ENCODE measurements around the gene HOXB7.

- no peak for TF ChIP-seq CTCF (IDR thresholded peaks at IDR 0.05)
- no peak for TF ChIP-seq ZNF423 (CRISPR knock-in tag; IDR thresholded peaks at IDR 0.05)
- no peak for TF ChIP-seq NR3C1 (CRISPR knock-in tag; conservative IDR thresholded peaks at IDR 0.05; ENCODE audit: low read depth)
- TF ChIP-seq USF2 (CRISPR knock-in tag; IDR thresholded peaks at IDR 0.05), result no peak
- TF ChIP-seq NFATC4 (CRISPR knock-in tag; IDR thresholded peaks at IDR 0.05), result no peak
- no peak for TF ChIP-seq ETV6 (CRISPR knock-in tag; IDR thresholded peaks at IDR 0.05)
- no peak for TF ChIP-seq JUN (CRISPR knock-in tag; IDR thresholded peaks at IDR 0.05)
- TF ChIP-seq, protein P1, sequence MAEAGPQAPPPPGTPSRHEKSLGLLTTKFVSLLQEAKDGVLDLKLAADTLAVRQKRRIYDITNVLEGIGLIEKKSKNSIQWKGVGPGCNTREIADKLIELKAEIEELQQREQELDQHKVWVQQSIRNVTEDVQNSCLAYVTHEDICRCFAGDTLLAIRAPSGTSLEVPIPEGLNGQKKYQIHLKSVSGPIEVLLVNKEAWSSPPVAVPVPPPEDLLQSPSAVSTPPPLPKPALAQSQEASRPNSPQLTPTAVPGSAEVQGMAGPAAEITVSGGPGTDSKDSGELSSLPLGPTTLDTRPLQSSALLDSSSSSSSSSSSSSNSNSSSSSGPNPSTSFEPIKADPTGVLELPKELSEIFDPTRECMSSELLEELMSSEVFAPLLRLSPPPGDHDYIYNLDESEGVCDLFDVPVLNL (CRISPR knock-in tag; IDR thresholded peaks at IDR 0.05; ENCODE audit: borderline replicate concordance, low read depth), result no peak
- TF ChIP-seq CREM (CRISPR knock-in tag; IDR thresholded peaks at IDR 0.05), result no peak
- TF ChIP-seq, protein P2, sequence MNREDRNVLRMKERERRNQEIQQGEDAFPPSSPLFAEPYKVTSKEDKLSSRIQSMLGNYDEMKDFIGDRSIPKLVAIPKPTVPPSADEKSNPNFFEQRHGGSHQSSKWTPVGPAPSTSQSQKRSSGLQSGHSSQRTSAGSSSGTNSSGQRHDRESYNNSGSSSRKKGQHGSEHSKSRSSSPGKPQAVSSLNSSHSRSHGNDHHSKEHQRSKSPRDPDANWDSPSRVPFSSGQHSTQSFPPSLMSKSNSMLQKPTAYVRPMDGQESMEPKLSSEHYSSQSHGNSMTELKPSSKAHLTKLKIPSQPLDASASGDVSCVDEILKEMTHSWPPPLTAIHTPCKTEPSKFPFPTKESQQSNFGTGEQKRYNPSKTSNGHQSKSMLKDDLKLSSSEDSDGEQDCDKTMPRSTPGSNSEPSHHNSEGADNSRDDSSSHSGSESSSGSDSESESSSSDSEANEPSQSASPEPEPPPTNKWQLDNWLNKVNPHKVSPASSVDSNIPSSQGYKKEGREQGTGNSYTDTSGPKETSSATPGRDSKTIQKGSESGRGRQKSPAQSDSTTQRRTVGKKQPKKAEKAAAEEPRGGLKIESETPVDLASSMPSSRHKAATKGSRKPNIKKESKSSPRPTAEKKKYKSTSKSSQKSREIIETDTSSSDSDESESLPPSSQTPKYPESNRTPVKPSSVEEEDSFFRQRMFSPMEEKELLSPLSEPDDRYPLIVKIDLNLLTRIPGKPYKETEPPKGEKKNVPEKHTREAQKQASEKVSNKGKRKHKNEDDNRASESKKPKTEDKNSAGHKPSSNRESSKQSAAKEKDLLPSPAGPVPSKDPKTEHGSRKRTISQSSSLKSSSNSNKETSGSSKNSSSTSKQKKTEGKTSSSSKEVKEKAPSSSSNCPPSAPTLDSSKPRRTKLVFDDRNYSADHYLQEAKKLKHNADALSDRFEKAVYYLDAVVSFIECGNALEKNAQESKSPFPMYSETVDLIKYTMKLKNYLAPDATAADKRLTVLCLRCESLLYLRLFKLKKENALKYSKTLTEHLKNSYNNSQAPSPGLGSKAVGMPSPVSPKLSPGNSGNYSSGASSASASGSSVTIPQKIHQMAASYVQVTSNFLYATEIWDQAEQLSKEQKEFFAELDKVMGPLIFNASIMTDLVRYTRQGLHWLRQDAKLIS (CRISPR knock-in tag; IDR thresholded peaks at IDR 0.05; ENCODE audit: borderline replicate concordance), result no peak
- TF ChIP-seq ZBTB21 (CRISPR knock-in tag; IDR thresholded peaks at IDR 0.05; ENCODE audit: borderline replicate concordance), result no peak
- TF ChIP-seq, protein P3, sequence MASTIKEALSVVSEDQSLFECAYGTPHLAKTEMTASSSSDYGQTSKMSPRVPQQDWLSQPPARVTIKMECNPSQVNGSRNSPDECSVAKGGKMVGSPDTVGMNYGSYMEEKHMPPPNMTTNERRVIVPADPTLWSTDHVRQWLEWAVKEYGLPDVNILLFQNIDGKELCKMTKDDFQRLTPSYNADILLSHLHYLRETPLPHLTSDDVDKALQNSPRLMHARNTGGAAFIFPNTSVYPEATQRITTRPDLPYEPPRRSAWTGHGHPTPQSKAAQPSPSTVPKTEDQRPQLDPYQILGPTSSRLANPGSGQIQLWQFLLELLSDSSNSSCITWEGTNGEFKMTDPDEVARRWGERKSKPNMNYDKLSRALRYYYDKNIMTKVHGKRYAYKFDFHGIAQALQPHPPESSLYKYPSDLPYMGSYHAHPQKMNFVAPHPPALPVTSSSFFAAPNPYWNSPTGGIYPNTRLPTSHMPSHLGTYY (CRISPR knock-in tag; IDR thresholded peaks at IDR 0.05), result no peak
- no peak for TF ChIP-seq TCF7 (CRISPR knock-in tag; IDR thresholded peaks at IDR 0.05; ENCODE audit: low read depth)
Observed at GRCh38 chr17:48564188-48565021, 46.4 kb downstream of the HOXB7 start.
